RWPE2 (cell line): ENCODE measurements around the gene LGR4.
A peak's percentile ranks its signal among the peaks of the same experiment; 100 is the strongest.

Experiments used
- ATAC-seq: fragments of 200-7000 bp; cut with Tn5 transposase; 3 replicates; pipeline ENCODE4 v1.9.1; 2021; ENCODE audit warnings: low read depth
- DNase-seq: peaks from one replicate; pipeline ENCODE4 v3.0.0-alpha.2; 2020; ENCODE audit warnings: low spot score
- H3K27ac ChIP-seq: fragments of 450-650 bp; 2 replicates; pipeline ENCODE4 v1.5.1; 2017; ENCODE audit warnings: mild to moderate bottlenecking; ENCODE audit not compliant: poor library complexity, severe bottlenecking
- H3K27me3 ChIP-seq: fragments of 250-450 bp; sonication (Bioruptor Pico); 2 replicates; pipeline ENCODE4 v1.5.1; 2021; ENCODE audit warnings: mild to moderate bottlenecking, moderate library complexity; ENCODE audit not compliant: insufficient read depth, poor library complexity, severe bottlenecking
- H3K36me3 ChIP-seq: fragments of 250-450 bp; sonication (Bioruptor Pico); 2 replicates; pipeline ENCODE4 v1.5.1; 2020; ENCODE audit warnings: low read depth, mild to moderate bottlenecking, moderate library complexity
- H3K4me1 ChIP-seq: fragments of 250-450 bp; sonication (Bioruptor Pico); 2 replicates; pipeline ENCODE4 v1.5.1; 2021; ENCODE audit warnings: mild to moderate bottlenecking, moderate library complexity; ENCODE audit not compliant: insufficient read depth, poor library complexity, severe bottlenecking
- H3K4me3 ChIP-seq: fragments of 250-450 bp; sonication (Bioruptor Pico); 2 replicates; pipeline ENCODE4 v1.5.1; 2021; ENCODE audit warnings: mild to moderate bottlenecking, moderate library complexity; ENCODE audit not compliant: severe bottlenecking
- H3K9me3 ChIP-seq: fragments of 250-450 bp; sonication (Bioruptor Pico); 2 replicates; pipeline ENCODE4 v1.5.1; 2021; ENCODE audit warnings: mild to moderate bottlenecking, moderate library complexity; ENCODE audit not compliant: severe bottlenecking
- TF ChIP-seq, protein P1 (sequence below): fragments of 450-650 bp; IDR thresholded peaks from one replicate; pipeline ENCODE4 v1.5.1; 2017; ENCODE audit warnings: mild to moderate bottlenecking, moderate library complexity; ENCODE audit not compliant: poor library complexity, severe bottlenecking

Gene LGR4

DNA sequence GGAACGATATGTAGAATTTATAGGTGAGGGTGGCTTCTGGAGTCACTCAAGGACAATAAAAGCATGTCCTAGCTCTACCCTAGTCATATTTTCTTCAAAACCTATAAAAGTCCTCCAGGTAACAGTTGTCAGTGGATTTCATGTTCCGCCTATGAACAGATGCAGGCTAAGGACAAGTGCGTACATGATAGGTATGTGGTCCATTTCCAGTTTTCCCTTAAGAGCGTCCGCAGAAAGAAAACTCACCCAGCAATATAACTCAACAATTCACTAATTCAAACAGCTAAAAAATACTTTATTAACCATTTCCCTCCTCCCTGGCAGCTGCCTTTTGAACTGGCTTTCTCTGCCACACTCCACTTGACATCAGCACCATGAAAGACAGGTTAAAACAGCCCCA lies 59.4 kb downstream of the LGR4 start:
- DNase-seq (no peak), ATAC-seq (peak; percentile 46; the same call in 1 of the 3 replicates)
- Histone ChIP-seq H3K27ac (peak overlapping the region; percentile 2), H3K27me3 (no peaks in the 10 kb centered on the region), H3K36me3 (no peaks in the 10 kb centered on the region), H3K9me3 (no peaks in the 10 kb centered on the region), H3K4me3 (no peak overlapping the region), H3K4me1 (peaks cover 13% of the 10 kb centered on the region)
- TF ChIP-seq, protein P1, sequence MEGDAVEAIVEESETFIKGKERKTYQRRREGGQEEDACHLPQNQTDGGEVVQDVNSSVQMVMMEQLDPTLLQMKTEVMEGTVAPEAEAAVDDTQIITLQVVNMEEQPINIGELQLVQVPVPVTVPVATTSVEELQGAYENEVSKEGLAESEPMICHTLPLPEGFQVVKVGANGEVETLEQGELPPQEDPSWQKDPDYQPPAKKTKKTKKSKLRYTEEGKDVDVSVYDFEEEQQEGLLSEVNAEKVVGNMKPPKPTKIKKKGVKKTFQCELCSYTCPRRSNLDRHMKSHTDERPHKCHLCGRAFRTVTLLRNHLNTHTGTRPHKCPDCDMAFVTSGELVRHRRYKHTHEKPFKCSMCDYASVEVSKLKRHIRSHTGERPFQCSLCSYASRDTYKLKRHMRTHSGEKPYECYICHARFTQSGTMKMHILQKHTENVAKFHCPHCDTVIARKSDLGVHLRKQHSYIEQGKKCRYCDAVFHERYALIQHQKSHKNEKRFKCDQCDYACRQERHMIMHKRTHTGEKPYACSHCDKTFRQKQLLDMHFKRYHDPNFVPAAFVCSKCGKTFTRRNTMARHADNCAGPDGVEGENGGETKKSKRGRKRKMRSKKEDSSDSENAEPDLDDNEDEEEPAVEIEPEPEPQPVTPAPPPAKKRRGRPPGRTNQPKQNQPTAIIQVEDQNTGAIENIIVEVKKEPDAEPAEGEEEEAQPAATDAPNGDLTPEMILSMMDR: no peak

DNA sequence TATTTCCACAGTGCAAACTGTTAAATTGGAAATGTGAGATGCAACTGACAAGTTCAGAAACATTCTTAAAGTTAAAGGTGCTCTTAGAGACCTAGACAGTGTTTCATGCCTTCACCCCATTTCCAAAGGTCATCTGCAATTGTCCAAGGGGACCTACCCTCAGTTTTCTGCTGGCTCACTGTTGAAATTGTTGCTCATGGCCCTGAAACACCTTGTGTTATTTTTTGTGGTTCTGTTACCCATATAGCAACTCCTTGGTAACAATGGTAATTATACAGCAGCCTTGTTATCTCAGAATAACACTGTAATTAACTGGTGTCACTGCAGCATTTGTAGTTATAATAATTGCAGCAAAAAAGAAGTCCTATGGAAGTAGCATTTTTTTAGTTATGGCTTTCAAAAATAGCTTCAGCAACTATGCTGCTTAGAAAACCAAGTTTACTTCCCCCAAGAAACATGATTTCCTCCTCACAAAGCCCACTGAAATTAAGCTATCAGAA lies 60.3 kb downstream of the LGR4 start:
- Histone ChIP-seq H3K36me3 (no peaks in the 10 kb centered on the region), H3K4me3 (no peak overlapping the region), H3K27me3 (no peaks in the 10 kb centered on the region), H3K9me3 (no peaks in the 10 kb centered on the region), H3K27ac (no peak overlapping the region), H3K4me1 (peaks cover 13% of the 10 kb centered on the region)
- ATAC-seq (no peak), DNase-seq (no peak)
- TF ChIP-seq, protein P1: no peak

DNA sequence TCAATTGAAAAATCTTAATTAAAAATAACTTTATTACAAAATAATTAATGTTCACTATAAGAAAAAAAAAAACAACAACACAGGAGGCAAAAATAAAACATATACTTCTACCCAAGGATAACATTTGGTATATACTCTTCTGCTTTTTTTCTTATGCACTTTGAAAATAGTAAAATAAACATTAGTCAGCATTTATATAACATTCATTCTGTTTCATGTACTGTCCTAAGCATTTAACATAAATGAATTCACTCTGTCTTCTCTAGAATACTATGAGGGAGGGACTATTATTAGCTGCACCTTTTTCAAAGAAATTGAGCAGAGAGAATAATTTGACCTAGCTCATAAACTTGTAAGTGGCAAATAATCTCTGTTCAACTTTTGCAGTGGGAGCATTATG lies 61.3 kb downstream of the LGR4 start:
- H3K4me3 ChIP-seq: no peak overlapping the region
- no peaks in the 10 kb centered on the region for H3K36me3 ChIP-seq
- no peak overlapping the region for H3K27ac ChIP-seq
- TF ChIP-seq, protein P1: no peak
- H3K4me1 ChIP-seq: peaks cover 8% of the 10 kb centered on the region
- no peaks in the 10 kb centered on the region for H3K9me3 ChIP-seq
- no peak for DNase-seq
- no peaks in the 10 kb centered on the region for H3K27me3 ChIP-seq
- ATAC-seq: no peak

DNA sequence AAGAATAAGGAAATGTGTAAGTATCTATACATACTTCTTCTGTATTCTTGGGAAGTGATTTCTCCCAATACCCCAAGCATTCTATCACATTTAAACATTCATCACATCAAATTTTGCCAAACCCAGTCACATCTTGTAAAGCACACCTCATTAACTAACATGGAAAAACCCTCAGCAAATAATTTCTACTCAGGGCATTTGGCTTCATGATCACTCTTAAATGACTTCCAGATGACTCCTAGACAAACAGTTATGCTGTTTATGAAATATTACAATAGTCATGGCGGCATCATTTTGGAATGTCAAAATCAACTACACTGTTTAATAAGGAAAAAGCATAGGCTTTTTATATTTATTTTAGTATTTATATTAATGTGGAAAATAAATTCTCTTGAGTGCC lies 62.3 kb downstream of the LGR4 start:
- Histone ChIP-seq H3K9me3 (no peaks in the 10 kb centered on the region), H3K4me3 (no peak overlapping the region), H3K4me1 (peaks cover 8% of the 10 kb centered on the region), H3K36me3 (no peaks in the 10 kb centered on the region), H3K27ac (no peak overlapping the region), H3K27me3 (no peaks in the 10 kb centered on the region)
- ATAC-seq (no peak), DNase-seq (no peak)
- TF ChIP-seq, protein P1: no peak

DNA sequence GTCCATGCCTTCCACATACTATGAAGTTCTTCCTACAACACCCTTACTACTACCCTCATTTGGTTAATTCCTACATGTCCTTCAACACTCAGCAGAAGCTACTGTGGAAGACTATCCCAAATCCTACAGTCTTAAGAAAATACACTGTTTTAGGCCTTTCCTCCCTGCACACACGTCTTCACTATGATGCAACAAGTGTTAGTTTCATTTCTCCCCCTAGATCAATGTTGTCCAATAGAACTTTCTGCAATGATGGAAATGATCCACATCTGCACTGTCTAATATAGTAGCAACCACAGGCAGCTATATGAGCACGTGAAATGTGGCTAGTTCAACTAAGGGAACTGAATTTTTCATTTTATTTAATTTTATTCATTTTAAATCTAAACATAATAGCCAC lies 62.8 kb downstream of the LGR4 start:
- no peak for DNase-seq
- Histone ChIP-seq H3K4me1 (peaks cover 8% of the 10 kb centered on the region), H3K4me3 (no peak overlapping the region), H3K27ac (no peak overlapping the region), H3K9me3 (no peaks in the 10 kb centered on the region), H3K36me3 (no peaks in the 10 kb centered on the region), H3K27me3 (no peaks in the 10 kb centered on the region)
- no peak for ATAC-seq
- TF ChIP-seq, protein P1: no peak
